ENCODE data around the gene IFT122. TPM values are rescaled to one million over a fixed set of nuclear protein-coding genes. Genes with fewer than 3 reads are reported as not detected.
A peak's percentile ranks its signal among the peaks of the same experiment; 100 is the strongest.
"Not testable (repeated sequence)": the region's sequence is repeated elsewhere in the genome, so short reads cannot be mapped to it uniquely, and the experiment has no call there.

IFT122 gene
- total RNA-seq, 1 donor, result 21.4 TPM

- H3K4me3 ChIP-seq (ENCODE audit: low read depth, low read length), result no peak overlapping the region
- peak; percentile 97 for DNase-seq (ENCODE audit: low read depth)
- TF ChIP-seq CTCF (IDR thresholded peaks at IDR 0.05; ENCODE audit: insufficient read depth, low read length), result peak; percentile 93
Observed at GRCh38 chr3:129490273-129490675, 50.2 kb downstream of the IFT122 start.

- not testable (repeated sequence) for H3K4me3 ChIP-seq (ENCODE audit: low read depth, low read length); DNase-seq (ENCODE audit: low read depth)
Observed at GRCh38 chr3:129491077-129491476, 51.1 kb downstream of the IFT122 start.

GRCh38 chr3:129491794-129492193 lies 51.8 kb downstream of the IFT122 start:
- no peak for DNase-seq (ENCODE audit: low read depth)
- TF ChIP-seq CTCF (IDR thresholded peaks at IDR 0.05; ENCODE audit: insufficient read depth, low read length), result no peak

GRCh38 chr3:129492691-129493090 lies 52.7 kb downstream of the IFT122 start:
- no peak for TF ChIP-seq CTCF (IDR thresholded peaks at IDR 0.05; ENCODE audit: insufficient read depth, low read length)
- no peak overlapping the region for H3K4me3 ChIP-seq (ENCODE audit: low read depth, low read length)
- no peak for DNase-seq (ENCODE audit: low read depth)

More at GRCh38 chr3:129491794-129492193, 51.8 kb downstream of the IFT122 start:
- no peak overlapping the region for H3K4me3 ChIP-seq (ENCODE audit: low read depth, low read length)

GRCh38 chr3:129493206-129493605 lies 53.2 kb downstream of the IFT122 start:
- no peak for TF ChIP-seq CTCF (IDR thresholded peaks at IDR 0.05; ENCODE audit: insufficient read depth, low read length)
- H3K4me3 ChIP-seq (ENCODE audit: low read depth, low read length), result no peak overlapping the region
- no peak for DNase-seq (ENCODE audit: low read depth)

GRCh38 chr3:129494499-129494898 lies 54.5 kb downstream of the IFT122 start:
- not testable (repeated sequence) for DNase-seq (ENCODE audit: low read depth); H3K4me3 ChIP-seq (ENCODE audit: low read depth, low read length)

- H3K4me3 ChIP-seq (ENCODE audit: low read depth, low read length), result not testable (repeated sequence)
- DNase-seq (ENCODE audit: low read depth), result peak; percentile 81
Observed at GRCh38 chr3:129495006-129495639, 55.1 kb downstream of the IFT122 start.

- DNase-seq (ENCODE audit: low read depth); H3K4me3 ChIP-seq (ENCODE audit: low read depth, low read length): not testable (repeated sequence)
Observed at GRCh38 chr3:129497876-129498275, 57.9 kb downstream of the IFT122 start.

GRCh38 chr3:129498603-129499488 lies 58.8 kb downstream of the IFT122 start:
- not testable (repeated sequence) for H3K4me3 ChIP-seq (ENCODE audit: low read depth, low read length); DNase-seq (ENCODE audit: low read depth)

- not testable (repeated sequence) for H3K4me3 ChIP-seq (ENCODE audit: low read depth, low read length); DNase-seq (ENCODE audit: low read depth)
Observed at GRCh38 chr3:129499604-129500333, 59.7 kb downstream of the IFT122 start.

Measured in fibroblast of the aortic adventitia (primary cell).